K562 (cell line): Measurements from ENCODE around the gene ITGA7. TPM values are rescaled to one million over a fixed set of nuclear protein-coding genes. Genes with fewer than 3 reads are reported as not detected.

Experiments
- ATAC-seq: fragments of 200-7000 bp; cut with Tn5 transposase; 3 replicates; pipeline ENCODE4 v1.9.1; 2020; ENCODE audit warnings: moderate library complexity
- BruUV-seq: library from RNA; stranded (reverse); fragments of 400-500 nt; replicated peaks from 2 replicates; lab custom pipeline; 2021; lab: Mats Ljungman, UMichigan
- CTCF ChIA-PET: fragments of 300-600 bp; formaldehyde crosslinking; extraction: SDS; loops from one replicate; lab custom pipeline; 2021; ENCODE audit warnings: low intra/inter-chr PET ratio; lab: Yijun Ruan, JAX
- POLR2A ChIA-PET: fragments of 300-600, 350-650 bp; sonication (Branson Sonifier 250); formaldehyde crosslinking; extraction: SDS; loops from one replicate; lab custom pipeline; 2021; ENCODE audit warnings: antibody characterized with exemption, inconsistent platforms; lab: Yijun Ruan, JAX
- DNase-seq, 4 experiments: peaks; one replicate each; pipeline versions ENCODE4 v3.0.0 to v3.0.0-alpha.2; 2011 to 2018; ENCODE audit warnings: low spot score in 3 of 4, mixed read lengths in 3 of 4; ENCODE audit errors: extremely low read depth in 1 of 4
- FAIRE-seq: peaks from 2 replicates; lab custom pipeline; 2011; peaks lifted over from hg19 to GRCh38; lab: Jason Lieb, UNC
- H2AFZ ChIP-seq: 2 replicates; pipeline ENCODE4 v1.6.0; 2011; ENCODE audit warnings: low read depth, low read length, control low read depth, inconsistent platforms
- H3K27ac ChIP-seq: fragments of 200-600 bp; 3 replicates; pipeline ENCODE4 v1.8.0; 2011; ENCODE audit warnings: low read depth, mild to moderate bottlenecking, control low read depth, inconsistent platforms, low read length, moderate library complexity, mixed read lengths; ENCODE audit errors: extremely low read depth
- H3K27me3 ChIP-seq, 2 experiments: fragments of 300-600 bp in 1 of 2; 2 replicates in 1 of 2; 3 replicates in 1 of 2; pipeline versions ENCODE4 v1.6.0 to v1.8.0; 2011; ENCODE audit warnings: inconsistent platforms in 2 of 2, low read length in 2 of 2, mild to moderate bottlenecking in 1 of 2, mixed read lengths in 1 of 2, moderate library complexity in 1 of 2; ENCODE audit not compliant: control insufficient read depth in 2 of 2, insufficient read depth in 2 of 2
- H3K36me3 ChIP-seq: fragments of 300-600 bp; 3 replicates; pipeline ENCODE4 v1.8.0; 2011; ENCODE audit warnings: mild to moderate bottlenecking, low read length, inconsistent platforms; ENCODE audit not compliant: control insufficient read depth, insufficient read depth
- H3K4me1 ChIP-seq, 2 experiments: fragments of 200-600 bp in 1 of 2; replicated peaks in 1 of 2; 2 replicates in 1 of 2; 3 replicates in 1 of 2; pipeline versions ENCODE4 v1.5.1 to v1.8.0; 2011; ENCODE audit warnings: inconsistent platforms in 2 of 2, low read length in 2 of 2, mild to moderate bottlenecking in 1 of 2, mixed read lengths in 1 of 2, moderate library complexity in 1 of 2; ENCODE audit not compliant: control insufficient read depth in 2 of 2, insufficient read depth in 2 of 2
- H3K4me2 ChIP-seq: 2 replicates; pipeline ENCODE4 v1.6.1; 2011; ENCODE audit warnings: low read length, control low read depth, inconsistent platforms, mixed read lengths; ENCODE audit not compliant: insufficient read depth
- H3K4me3 ChIP-seq: fragments of 200-600 bp; sonication (generic), shearing (Covaris generic); 2 replicates; pipeline ENCODE4 v1.5.1; 2016; ENCODE audit warnings: control low read depth, inconsistent platforms
- H3K79me2 ChIP-seq: fragments of 200-600 bp; 3 replicates; pipeline ENCODE4 v1.8.0; 2011; ENCODE audit warnings: low read length, inconsistent platforms; ENCODE audit not compliant: control insufficient read depth, insufficient read depth
- H3K9ac ChIP-seq, 2 experiments: 2 replicates each; pipeline versions ENCODE4 v1.6.0 to v1.6.1; 2011; ENCODE audit warnings: low read depth in 2 of 2, low read length in 2 of 2, control low read depth in 1 of 2, inconsistent platforms in 1 of 2, mild to moderate bottlenecking in 1 of 2, mixed read lengths in 1 of 2; ENCODE audit not compliant: insufficient read depth in 1 of 2
- H3K9me1 ChIP-seq: one replicate; pipeline ENCODE4 v1.6.0; 2011; ENCODE audit warnings: inconsistent platforms, mild to moderate bottlenecking, low read length, moderate library complexity; ENCODE audit not compliant: control insufficient read depth, insufficient read depth
- H3K9me3 ChIP-seq: replicated peaks from 2 replicates; pipeline ENCODE4 v1.5.1; 2011; ENCODE audit warnings: low read depth, low read length, inconsistent platforms; ENCODE audit not compliant: control insufficient read depth, insufficient read depth
- H4K20me1 ChIP-seq: replicated peaks from 2 replicates; pipeline ENCODE4 v1.6.1; 2011; ENCODE audit warnings: low read length, inconsistent platforms, mixed read lengths; ENCODE audit not compliant: control insufficient read depth, insufficient read depth
- CCAR2 ChIP-seq: fragments of 200-400 bp; formaldehyde crosslinking; IDR thresholded peaks from 2 replicates; pipeline ENCODE4 v1.6.1; 2017; ENCODE audit warnings: mild to moderate bottlenecking, low read depth, low read length
- ELF1 ChIP-seq: fragments of 200-800 bp; sonication (Bioruptor generic); IDR thresholded peaks from 2 replicates; pipeline ENCODE4 v1.6.1; 2016; ENCODE audit warnings: missing genetic modification characterization, missing compliant biosample characterization
- HEY1 ChIP-seq: fragments of 250-450 bp; sonication (Bioruptor Pico); IDR thresholded peaks from 2 replicates; pipeline ENCODE4 v1.5.0; 2020; ENCODE audit warnings: mild to moderate bottlenecking, moderate library complexity, borderline replicate concordance
- KAT7 ChIP-seq: sonication (generic); formaldehyde crosslinking; IDR thresholded peaks from 2 replicates; pipeline ENCODE4 v1.8.0; 2022; ENCODE audit warnings: missing genetic modification reagents, mild to moderate bottlenecking, borderline replicate concordance
- KAT8 ChIP-seq: fragments of 450-650 bp; IDR thresholded peaks from 2 replicates; pipeline ENCODE4 v1.6.1; 2016; ENCODE audit warnings: low read depth, mild to moderate bottlenecking
- NFE2 ChIP-seq: IDR thresholded peaks from 2 replicates; pipeline ENCODE4 v1.6.1; 2014; ENCODE audit warnings: antibody characterized with exemption, low read depth
- NR3C1 ChIP-seq: sonication (generic); formaldehyde crosslinking; IDR thresholded peaks from 2 replicates; pipeline ENCODE4 v1.8.1; 2022; ENCODE audit warnings: missing genetic modification reagents
- OTX1 ChIP-seq: fragments of 450-650 bp; formaldehyde crosslinking; IDR thresholded peaks from 2 replicates; pipeline ENCODE4 v1.4.0; 2022; ENCODE audit warnings: mild to moderate bottlenecking
- TBL1XR1 ChIP-seq, 2 experiments: IDR thresholded peaks; 2 replicates each; pipeline ENCODE4 v1.6.1; 2012; ENCODE audit warnings: improper control_type of control experiment in 2 of 2, low read length in 2 of 2, mild to moderate bottlenecking in 1 of 2
- ZEB2 ChIP-seq: fragments of 450-650 bp; IDR thresholded peaks from 2 replicates; pipeline ENCODE4 v1.6.1; 2016
- ZNF140 ChIP-seq: fragments of 250-450 bp; sonication (Bioruptor Pico); IDR thresholded peaks from 2 replicates; pipeline ENCODE4 v1.8.0; 2021; ENCODE audit warnings: moderate library complexity, mild to moderate bottlenecking, inconsistent platforms
- ZNF253 ChIP-seq: fragments of 250-450 bp; sonication (Bioruptor Pico); conservative IDR thresholded peaks from 2 replicates; pipeline ENCODE4 v1.6.1; 2021; ENCODE audit warnings: mild to moderate bottlenecking
- ZZZ3 ChIP-seq: fragments of 450-650 bp; IDR thresholded peaks from 2 replicates; pipeline ENCODE4 v1.6.1; 2016; ENCODE audit warnings: antibody characterized with exemption, mild to moderate bottlenecking, moderate library complexity
- WGBS: fragments of 100-300 bp; shearing (Covaris generic); methylation state at CpG from one replicate; pipeline ENCODE4 v1.1.6; 2016; ENCODE audit warnings: low coverage, mixed read lengths; ENCODE audit not compliant: insufficient coverage; ENCODE audit errors: missing lambda C conversion rate; 5-methylcytosine and 5-hydroxymethylcytosine counted together
- in situ Hi-C: fragments of 300-500 bp; cut with MboI; formaldehyde crosslinking; loops from 4 replicates; pipeline ENCODE4 v1.15.0; 2018; ENCODE audit warnings: inconsistent platforms, mixed read lengths
- intact Hi-C: fragments of 100-400 bp; cut with micrococcal nuclease; formaldehyde crosslinking; loops from 2 replicates; pipeline ENCODE4 v1.14.2; 2022
- polyA plus RNA-seq, 8 experiments: library from polyadenylated mRNA; depleted of rRNA in 4 of 8; stranded (reverse) in 5 of 8; unstranded in 3 of 8; fragments of >200 nt; fragmentation: Nextera tagmentation in 2 of 8; fragmentation: Illumina TruSeq in 1 of 8; extraction: Ambion mirVana in 2 of 8; extraction: Trizol in 1 of 8; gene quantifications; 2 replicates each; pipeline versions ENCODE4 v1.2.1 to v1.2.3, GENCODE V29; 2011 to 2014; ENCODE audit warnings: inconsistent platforms in 1 of 8, missing spikeins in 1 of 8
- total RNA-seq, 7 experiments: library from RNA; depleted of rRNA in 6 of 7; stranded (reverse); fragments of >200 nt in 6 of 7; fragmentation: Illumina TruSeq in 2 of 7; extraction: Trizol in 2 of 7; gene quantifications; 2 replicates each; pipeline versions ENCODE4 v1.2.1 to v1.2.3, GENCODE V29; 2011 to 2021; ENCODE audit warnings: low replicate concordance in 1 of 7
- TF ChIP-seq, protein P1 (sequence below), 2 experiments: IDR thresholded peaks in 1 of 2; conservative IDR thresholded peaks in 1 of 2; 2 replicates each; pipeline ENCODE4 v1.6.1; 2016; ENCODE audit warnings: low read depth in 2 of 2, mild to moderate bottlenecking in 1 of 2, missing compliant biosample characterization in 1 of 2, missing genetic modification characterization in 1 of 2, moderate library complexity in 1 of 2
- TF ChIP-seq, protein P2 (sequence below): fragments of 450-650 bp; formaldehyde crosslinking; IDR thresholded peaks from 2 replicates; pipeline ENCODE4 v1.4.0; 2022; ENCODE audit warnings: mild to moderate bottlenecking, moderate library complexity
- TF ChIP-seq, protein P3 (sequence below): fragments of 250-450 bp; sonication (Bioruptor Pico); IDR thresholded peaks from 2 replicates; pipeline ENCODE4 v1.5.0; 2020; ENCODE audit warnings: mild to moderate bottlenecking, borderline replicate concordance
- TF ChIP-seq, protein P4 (sequence below): sonication (generic); formaldehyde crosslinking; IDR thresholded peaks from 2 replicates; pipeline ENCODE4 v1.4.0; 2020; ENCODE audit warnings: mild to moderate bottlenecking, missing genetic modification reagents

Gene ITGA7
- total and polyA plus RNA-seq, 9 of the 15 experiments (the other 6 are each of a cell fraction or from before 2014, with no cell fraction given): 0.11 to 2.3 (median 0.56) TPM; not detected in 1

DNA sequence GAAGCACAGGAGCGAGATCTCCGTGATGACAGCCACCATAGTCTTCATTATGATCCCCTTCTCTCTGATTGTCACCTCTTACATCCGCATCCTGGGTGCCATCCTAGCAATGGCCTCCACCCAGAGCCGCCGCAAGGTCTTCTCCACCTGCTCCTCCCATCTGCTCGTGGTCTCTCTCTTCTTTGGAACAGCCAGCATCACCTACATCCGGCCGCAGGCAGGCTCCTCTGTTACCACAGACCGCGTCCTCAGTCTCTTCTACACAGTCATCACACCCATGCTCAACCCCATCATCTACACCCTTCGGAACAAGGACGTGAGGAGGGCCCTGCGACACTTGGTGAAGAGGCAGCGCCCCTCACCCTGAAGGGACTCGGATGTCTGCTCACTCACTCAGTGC lies 70.2 kb downstream of the ITGA7 start:
- ATAC-seq (no peak), DNase-seq (no peak)
- WGBS: 0% methylated on average over 14 of the region's 15 CpGs
- TF ChIP-seq, protein P1, sequence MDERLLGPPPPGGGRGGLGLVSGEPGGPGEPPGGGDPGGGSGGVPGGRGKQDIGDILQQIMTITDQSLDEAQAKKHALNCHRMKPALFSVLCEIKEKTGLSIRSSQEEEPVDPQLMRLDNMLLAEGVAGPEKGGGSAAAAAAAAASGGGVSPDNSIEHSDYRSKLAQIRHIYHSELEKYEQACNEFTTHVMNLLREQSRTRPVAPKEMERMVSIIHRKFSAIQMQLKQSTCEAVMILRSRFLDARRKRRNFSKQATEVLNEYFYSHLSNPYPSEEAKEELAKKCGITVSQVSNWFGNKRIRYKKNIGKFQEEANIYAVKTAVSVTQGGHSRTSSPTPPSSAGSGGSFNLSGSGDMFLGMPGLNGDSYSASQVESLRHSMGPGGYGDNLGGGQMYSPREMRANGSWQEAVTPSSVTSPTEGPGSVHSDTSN (CRISPR knock-in tag; IDR thresholded peaks at IDR 0.05; ENCODE audit: low read depth): no peak
- TF ChIP-seq, protein P1 (tag; conservative IDR thresholded peaks at IDR 0.05; ENCODE audit: low read depth): no peak
- TF ChIP-seq, protein P2, sequence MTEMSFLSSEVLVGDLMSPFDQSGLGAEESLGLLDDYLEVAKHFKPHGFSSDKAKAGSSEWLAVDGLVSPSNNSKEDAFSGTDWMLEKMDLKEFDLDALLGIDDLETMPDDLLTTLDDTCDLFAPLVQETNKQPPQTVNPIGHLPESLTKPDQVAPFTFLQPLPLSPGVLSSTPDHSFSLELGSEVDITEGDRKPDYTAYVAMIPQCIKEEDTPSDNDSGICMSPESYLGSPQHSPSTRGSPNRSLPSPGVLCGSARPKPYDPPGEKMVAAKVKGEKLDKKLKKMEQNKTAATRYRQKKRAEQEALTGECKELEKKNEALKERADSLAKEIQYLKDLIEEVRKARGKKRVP: no peak
- TF ChIP-seq, protein P3, sequence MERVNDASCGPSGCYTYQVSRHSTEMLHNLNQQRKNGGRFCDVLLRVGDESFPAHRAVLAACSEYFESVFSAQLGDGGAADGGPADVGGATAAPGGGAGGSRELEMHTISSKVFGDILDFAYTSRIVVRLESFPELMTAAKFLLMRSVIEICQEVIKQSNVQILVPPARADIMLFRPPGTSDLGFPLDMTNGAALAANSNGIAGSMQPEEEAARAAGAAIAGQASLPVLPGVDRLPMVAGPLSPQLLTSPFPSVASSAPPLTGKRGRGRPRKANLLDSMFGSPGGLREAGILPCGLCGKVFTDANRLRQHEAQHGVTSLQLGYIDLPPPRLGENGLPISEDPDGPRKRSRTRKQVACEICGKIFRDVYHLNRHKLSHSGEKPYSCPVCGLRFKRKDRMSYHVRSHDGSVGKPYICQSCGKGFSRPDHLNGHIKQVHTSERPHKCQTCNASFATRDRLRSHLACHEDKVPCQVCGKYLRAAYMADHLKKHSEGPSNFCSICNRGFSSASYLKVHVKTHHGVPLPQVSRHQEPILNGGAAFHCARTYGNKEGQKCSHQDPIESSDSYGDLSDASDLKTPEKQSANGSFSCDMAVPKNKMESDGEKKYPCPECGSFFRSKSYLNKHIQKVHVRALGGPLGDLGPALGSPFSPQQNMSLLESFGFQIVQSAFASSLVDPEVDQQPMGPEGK (CRISPR knock-in tag): no peak
- TF ChIP-seq ZEB2: no peak
- no peak for TF ChIP-seq ZNF140 (CRISPR knock-in tag)
- no peak for TF ChIP-seq NFE2
- no peak for TF ChIP-seq KAT8
- no peak for TF ChIP-seq ELF1
- TF ChIP-seq CCAR2: no peak
- TF ChIP-seq NR3C1 (CRISPR knock-in tag): no peak
- TF ChIP-seq ZZZ3: no peak
- TF ChIP-seq TBL1XR1 (IDR thresholded peaks at IDR 0.05; ENCODE audit: low read length in 2 of 2): no peak
- no peak for TF ChIP-seq ZNF253
- no peak for TF ChIP-seq HEY1 (CRISPR knock-in tag)
- TF ChIP-seq, protein P4, sequence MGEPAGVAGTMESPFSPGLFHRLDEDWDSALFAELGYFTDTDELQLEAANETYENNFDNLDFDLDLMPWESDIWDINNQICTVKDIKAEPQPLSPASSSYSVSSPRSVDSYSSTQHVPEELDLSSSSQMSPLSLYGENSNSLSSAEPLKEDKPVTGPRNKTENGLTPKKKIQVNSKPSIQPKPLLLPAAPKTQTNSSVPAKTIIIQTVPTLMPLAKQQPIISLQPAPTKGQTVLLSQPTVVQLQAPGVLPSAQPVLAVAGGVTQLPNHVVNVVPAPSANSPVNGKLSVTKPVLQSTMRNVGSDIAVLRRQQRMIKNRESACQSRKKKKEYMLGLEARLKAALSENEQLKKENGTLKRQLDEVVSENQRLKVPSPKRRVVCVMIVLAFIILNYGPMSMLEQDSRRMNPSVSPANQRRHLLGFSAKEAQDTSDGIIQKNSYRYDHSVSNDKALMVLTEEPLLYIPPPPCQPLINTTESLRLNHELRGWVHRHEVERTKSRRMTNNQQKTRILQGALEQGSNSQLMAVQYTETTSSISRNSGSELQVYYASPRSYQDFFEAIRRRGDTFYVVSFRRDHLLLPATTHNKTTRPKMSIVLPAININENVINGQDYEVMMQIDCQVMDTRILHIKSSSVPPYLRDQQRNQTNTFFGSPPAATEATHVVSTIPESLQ (CRISPR knock-in tag): no peak
- no peak for TF ChIP-seq OTX1
- TF ChIP-seq KAT7 (CRISPR knock-in tag): no peak

More for the DNA sequence above, 70.2 kb downstream of the ITGA7 start:
- no peak overlapping the region for H3K9ac ChIP-seq
- H2AFZ ChIP-seq: no peak overlapping the region
- H3K27ac ChIP-seq: no peak overlapping the region
- H3K4me3 ChIP-seq: no peak overlapping the region
- H4K20me1 ChIP-seq: no peaks in the 10 kb centered on the region
- no TSS peak for BruUV-seq
- ChIA-PET CTCF (no interaction called here), POLR2A (no interaction called here)
- H3K4me1 ChIP-seq: no peaks in the 10 kb centered on the region
- H3K9me1 ChIP-seq: no peaks in the 10 kb centered on the region
- peaks cover 14 to 29% of the 10 kb centered on the region in 2 experiments; a peak in 4 of 5 replicates for H3K27me3 ChIP-seq
- H3K9me3 ChIP-seq: no peaks in the 10 kb centered on the region
- in situ Hi-C loops (no loop called here), intact Hi-C loops (no loop called here)
- H3K4me2 ChIP-seq: no peak overlapping the region
- no peak for FAIRE-seq
- no peaks in the 10 kb centered on the region for H3K79me2 ChIP-seq
- H3K36me3 ChIP-seq: no peaks in the 10 kb centered on the region
